GM19468 (cell line): Measurements from ENCODE around the gene FCF1.
"Not testable (repeated sequence)": the region's sequence is repeated elsewhere in the genome, so short reads cannot be mapped to it uniquely, and the experiment has no call there.

Experiments
- ATAC-seq: cut with Tn5 transposase; IDR thresholded peaks from one replicate; pipeline ENCODE4 v1.9.1; 2021; ENCODE audit warnings: mild to moderate bottlenecking, moderate library complexity, moderate number of reproducible peaks; ENCODE audit not compliant: unreplicated experiment; ENCODE audit errors: extremely low read depth

FCF1 gene

DNA sequence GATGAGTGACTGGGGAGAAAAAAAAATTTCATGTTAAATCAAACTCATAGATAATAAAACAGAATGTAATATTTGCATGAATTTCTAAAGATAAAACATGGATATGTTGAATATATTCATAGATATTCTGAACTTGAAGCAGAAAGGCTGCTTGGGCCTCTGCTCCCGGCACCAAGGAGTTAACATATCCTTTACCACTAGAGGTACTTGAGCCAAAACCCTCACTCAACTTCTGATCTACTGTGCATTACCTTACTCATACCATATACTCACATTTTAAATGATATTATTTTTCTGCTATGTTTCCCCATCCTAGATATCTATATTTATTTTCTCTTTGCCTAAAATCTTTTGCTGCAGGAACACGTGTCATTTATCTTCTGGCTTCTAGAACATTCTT is 15.0 kb upstream of the FCF1 start:
- ATAC-seq: no peak

DNA sequence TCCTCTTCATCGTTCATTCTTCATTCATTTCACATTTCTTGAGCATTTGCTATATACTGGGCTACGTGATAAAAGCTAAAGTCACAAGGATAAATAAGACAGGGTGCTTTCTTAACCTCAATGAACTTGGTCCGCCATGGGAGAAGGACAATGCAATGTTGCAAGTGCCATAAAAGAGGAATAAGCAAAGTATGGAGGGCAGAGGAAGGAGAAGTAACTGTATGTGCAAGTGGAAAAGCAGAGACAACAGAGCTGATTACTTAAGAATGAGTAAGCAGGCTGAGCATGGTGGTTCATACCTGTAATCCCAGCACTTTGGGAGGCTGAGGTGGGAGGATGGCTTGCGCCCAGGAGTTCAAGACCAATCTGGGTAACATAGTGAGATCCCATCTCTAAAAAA is 14.5 kb upstream of the FCF1 start:
- no peak for ATAC-seq

DNA sequence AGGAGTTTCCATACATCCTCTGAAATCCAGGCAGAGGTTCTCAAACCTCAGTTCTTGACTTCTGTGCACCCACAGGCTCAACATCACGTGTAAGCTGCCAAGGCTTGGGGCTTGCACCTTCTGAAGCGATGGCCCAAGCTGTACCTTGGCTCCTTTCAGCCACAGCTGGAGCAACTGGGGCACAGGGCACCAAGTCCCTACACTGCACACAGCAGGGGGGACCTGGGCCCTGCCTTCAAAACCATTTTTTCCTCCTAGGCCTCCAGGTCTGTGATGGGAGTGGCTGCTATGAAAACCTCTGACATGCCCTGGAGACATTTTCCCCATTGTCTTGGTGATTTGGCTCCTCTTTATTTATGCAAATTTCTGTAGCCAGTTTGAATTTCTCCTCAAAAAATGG is 10.7 kb upstream of the FCF1 start:
- no peak for ATAC-seq

DNA sequence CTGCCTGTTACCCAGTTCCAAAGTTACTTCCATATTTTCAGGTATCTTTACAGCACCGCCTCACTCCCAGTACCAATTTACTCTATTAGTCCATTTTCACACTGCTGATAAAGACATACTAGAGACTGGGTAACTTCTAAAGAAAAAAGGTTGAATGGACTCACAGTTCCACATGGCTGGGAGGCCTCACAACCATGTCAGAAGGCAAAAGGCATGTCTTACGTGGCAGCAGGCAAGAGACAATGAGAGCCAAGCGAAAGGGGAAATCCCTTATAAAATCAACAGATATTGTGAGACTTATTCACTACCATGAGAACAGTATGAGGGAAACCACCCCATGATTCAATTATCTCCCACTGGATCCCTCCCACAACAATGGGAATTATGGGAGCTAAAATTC is 9.9 kb upstream of the FCF1 start:
- no peak for ATAC-seq

DNA sequence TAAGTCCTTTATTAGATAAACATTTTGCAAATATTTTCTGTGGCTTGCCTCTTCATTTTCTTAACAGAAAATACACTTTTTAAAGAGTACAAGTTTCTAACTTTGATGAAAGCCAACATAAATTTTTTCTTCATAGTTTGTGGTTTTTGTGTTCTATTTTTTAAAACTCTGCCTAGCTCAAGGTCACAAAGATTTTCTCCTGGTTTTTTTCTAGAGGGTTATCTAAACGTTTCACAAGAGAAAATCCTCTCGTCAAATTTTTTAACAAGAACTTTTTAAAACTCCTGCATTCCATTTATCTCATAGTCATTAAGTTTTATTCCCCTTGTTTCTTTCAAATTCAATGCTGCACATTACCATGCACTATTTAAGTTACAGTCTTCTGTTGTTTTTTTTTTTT is 8.3 kb upstream of the FCF1 start:
- no peak for ATAC-seq

DNA sequence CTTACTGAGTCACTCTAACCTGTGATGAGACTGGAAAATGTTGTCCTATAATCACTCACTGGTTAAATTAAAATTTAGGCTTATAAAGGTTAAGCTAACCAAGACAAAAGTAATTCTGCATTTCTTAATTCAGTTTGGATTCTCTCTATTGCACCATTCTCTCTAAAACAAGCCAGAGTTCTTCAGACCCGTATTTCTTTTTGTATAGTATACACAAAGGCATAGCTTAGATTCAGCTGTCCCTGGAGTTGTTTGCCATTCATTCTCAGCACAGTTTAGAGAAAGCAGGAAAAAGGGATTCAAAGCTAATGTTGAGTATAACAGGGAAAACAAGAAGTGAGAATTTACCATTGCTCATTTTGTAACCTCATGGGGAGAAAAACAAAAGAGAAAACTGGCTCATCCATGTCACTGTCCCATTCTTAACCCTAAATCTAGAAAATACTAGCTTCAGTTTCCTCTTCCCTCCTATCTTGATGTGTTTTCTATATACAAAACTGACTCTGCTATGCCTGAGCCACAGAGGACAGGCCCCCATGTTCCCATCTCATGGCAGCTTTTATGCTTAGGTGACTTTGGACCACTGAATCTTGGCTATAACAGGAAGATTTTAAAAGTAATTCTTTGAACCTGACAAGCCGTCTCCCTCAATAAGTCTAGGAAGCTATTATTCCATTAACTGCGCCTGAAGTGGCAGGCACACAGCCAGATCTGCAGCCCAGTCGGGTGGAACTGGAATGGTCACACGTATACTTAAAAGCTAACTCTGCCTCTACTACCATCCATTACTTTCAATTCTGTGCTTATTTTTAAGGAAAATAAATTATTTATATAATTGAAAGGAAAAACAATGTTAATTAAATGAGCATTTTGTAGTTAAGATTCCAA is 7.1 kb upstream of the FCF1 start:
- ATAC-seq: no peak

DNA sequence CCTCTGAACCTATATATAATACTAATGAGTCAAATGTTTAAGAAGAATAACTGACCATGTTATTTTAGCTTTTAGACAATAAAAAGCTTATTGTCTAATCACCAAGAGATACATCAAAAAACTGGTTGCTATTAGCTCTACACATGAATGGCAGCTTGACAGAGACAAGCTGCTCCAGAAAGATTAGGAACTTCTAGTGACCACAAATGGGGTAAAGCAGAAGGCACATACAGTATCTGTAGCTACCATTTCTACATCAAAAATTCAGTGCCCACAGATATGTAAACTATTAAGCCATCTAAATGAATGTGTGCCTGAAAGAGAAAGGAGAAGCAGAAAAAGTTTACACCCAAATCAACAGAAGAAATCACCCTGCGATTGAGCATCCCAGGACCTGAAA is 2.5 kb upstream of the FCF1 start:
- no peak for ATAC-seq

DNA sequence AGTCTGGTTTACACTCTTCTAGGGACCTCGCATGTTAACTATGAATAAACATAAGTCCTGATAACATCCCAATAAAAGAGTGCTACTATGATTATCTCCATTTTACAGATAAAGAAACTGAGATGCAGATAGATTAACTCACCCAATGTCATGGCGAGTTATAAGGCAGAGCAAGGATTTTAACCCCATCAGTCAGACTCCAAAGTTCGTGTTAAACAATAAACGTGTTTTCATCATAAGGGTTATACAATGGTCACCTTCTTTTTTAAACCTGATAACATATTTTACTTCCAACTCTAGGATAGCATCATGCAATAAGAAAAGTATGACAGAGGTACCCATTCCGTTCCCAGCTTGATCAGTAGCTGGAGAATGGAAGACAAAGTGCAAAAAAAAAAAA is 1.3 kb upstream of the FCF1 start:
- ATAC-seq: no peak

DNA sequence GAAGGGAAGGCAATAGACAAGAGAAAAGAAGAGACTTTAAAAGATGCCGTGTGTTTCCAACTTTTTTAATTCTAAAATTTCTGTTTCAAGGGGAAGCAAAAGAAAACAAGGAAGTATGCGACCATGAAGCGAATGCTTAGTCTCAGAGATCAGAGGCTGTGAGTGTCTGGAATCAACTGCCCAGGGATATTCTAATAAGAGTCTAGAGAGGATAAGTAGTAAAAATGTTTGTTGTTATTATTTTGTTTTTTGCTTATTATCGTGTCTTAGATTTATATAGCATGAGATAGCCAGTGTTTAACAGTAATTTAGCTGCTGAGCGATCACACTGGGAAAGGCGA is 421 bp downstream of the FCF1 start:
- ATAC-seq: no peak

DNA sequence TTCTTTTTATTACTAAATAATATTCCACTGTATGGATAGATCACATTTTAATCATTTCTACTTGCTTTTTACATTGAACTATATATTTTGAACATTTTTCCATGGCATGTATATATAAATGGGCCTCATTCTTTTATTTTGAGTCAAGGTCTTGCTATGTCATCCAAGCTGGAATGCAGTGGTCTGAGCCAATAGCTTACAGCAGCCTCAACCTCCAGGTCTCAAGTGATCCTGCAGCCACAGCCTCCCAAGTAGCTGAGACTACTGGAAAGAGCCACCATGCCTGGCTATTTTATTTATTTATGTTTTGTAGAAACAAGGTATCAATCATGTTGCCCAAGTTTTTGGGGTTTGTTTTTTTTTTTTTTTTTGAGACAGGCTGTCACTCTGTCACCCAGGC is 7.6 kb downstream of the FCF1 start:
- ATAC-seq: no peak

DNA sequence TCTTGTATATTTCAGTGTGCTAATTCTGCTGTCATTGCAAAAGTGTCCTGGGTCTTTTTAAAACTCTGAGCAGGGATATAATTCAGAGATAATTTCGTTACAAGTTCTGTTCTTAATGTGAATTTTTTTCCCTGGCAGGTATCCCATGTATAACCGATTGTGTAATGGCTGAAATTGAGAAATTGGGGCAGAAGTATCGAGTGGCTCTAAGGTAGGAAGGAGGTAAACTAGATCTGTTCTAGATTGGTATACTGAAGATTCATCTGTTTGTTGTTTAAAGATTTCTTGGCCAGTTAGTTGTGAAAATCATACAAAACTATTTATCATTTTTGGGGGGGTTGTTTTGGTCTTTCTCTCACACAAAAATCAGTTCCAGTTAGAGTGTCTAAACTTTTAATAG is 10.2 kb downstream of the FCF1 start:
- no peak for ATAC-seq

DNA sequence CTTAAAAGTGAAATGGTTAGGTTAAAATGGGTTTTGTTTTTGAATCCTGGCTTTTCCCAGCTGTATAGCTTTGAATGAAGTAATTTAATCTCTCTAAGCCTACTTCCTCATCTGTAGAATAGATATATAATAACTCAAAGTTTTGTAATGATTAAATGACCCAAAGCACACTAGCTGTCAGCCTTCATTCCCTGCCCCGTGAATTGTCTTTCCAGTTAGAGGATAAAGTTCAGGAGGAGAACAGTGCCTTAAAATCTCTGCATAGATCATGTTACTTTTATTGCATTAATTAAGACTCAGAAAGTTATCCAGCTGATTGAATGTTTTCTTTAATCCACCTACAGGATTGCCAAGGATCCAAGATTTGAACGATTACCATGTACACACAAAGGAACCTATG is 19.4 kb downstream of the FCF1 start:
- no peak for ATAC-seq

DNA sequence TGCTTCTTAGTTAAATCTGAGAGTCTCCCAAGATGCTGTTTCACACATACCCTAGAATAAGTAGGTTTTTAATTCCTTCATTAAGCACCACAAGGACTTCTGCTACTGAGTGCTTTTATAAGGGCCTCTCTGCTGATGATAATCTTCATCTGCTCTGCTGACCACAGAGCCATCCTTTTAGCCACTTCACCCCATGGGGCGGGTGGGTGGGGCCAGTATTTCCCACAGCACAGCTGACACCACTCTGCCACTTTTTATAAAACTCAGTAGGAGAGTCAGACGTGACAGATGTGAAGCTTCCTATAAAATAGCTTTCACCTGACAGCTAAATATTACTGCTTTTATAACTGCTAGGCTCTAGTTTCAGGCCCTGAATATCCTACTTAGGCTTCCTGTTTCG is 20.3 kb downstream of the FCF1 start:
- no peak for ATAC-seq

DNA sequence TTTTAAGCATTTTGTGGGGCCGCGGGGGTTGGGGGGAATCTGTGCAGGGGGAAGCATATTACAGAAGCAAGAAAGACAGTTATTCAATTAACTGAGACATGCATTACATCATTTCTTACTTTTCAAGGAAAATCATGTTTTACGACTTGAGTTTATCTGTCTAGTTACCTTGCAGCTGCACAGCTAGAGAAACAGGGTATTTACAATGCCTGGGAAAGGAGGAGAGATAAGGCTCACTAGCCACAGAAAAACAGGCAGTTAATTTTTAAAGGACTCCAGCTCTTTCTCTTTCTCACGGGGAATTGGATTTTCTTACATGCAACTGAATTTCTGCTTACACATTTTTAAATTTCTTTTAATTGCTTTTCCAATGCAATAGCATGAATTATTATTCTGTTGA is 22.2 kb downstream of the FCF1 start:
- ATAC-seq: no peak

DNA sequence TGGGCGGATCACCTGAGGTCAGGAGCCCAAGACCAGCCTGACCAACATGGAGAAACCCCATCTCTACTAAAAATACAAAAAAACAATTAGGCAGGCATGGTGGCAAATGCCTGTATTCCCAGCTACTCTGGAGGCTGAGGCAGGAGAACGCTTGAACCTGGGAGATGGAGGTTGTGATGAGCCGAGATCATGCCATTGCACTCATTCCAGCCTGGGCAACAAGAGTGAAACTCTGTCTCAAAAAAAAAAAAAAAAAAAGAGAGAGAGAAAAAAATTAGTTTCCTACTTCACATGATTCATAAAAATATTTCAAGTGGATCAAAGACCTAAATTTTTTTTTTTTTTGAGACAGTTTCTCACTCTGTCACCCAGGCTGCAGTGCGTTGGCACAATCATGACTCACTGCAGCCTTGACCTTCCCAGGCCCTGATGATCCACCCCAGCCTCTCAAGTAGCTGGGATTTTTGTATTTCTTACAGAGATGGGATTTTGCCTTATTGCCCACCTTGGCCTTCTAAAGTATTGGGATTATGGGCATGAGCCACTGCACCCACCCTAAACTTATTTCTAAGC is 24.9 kb downstream of the FCF1 start:
- no peak for ATAC-seq

DNA sequence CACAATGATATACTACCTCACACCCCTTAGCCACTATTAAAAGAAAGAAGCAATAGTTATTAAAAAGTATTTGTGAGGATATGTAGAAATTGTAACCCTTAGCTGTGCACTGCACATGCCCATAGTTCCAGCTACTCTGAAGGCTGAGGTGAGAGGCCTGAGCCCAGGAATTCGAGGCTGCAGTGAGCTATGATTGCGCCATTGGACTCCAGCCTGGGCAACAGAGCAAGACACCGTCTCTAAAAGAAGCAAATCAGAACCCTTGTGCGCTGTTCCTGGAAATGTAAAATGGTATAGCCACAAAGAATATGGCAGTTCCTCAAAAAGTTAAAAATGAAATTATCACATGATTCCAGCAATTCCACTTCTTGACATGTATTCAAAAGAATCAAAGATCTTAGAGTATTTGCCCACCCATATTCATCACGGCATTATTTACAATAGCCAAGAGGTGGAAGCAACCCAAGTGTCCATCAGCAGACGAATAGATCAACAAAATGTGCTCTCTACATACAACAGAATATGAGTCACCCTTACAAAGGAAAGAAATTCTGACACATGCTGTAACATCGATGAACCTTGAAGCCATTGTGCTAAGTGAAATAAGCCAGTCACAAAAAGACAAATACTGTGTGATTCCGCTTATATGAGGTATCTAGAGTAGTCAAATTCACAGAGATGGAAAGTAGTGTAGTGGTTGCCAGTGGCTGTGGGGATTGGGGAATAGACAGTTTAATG is 26.5 kb downstream of the FCF1 start:
- no peak for ATAC-seq

DNA sequence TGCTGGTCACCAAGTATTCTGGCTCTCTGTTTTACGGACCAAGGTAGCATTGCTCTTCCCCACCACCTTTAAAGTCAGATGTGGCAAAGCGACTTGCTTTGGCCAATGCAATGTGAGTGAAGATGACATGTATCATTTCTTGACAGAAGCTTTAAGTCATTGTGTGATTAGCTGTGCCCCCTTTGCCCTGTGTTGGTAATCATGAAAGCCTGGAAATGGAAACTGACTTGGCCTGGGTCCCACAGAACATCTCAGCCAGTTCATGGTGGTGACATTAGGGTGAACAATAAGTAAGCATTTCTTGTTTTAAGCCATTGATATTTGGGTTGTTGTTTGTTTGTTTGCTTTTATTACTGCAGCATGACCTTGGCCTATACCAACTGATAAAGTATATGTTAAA is 34.3 kb downstream of the FCF1 start:
- no peak for ATAC-seq

DNA sequence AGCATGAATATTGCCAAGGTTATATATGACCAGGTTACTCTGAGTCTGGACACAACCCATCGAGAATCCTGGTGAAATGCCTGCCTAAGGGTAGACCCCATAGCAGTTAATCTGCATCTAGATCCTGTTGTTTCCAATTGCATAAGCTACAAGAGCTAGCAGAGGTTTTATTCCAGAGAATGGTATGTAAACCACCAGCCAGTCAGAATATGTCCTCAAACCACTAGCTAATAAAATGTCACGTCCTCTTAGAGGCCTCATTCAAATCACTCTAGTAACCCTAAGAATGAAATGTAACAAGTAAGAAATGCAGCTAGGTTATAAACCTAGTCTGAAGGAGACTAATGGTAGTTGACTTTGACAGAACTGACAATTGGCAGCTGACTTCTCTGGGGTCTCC is 41.2 kb downstream of the FCF1 start:
- ATAC-seq: no peak

DNA sequence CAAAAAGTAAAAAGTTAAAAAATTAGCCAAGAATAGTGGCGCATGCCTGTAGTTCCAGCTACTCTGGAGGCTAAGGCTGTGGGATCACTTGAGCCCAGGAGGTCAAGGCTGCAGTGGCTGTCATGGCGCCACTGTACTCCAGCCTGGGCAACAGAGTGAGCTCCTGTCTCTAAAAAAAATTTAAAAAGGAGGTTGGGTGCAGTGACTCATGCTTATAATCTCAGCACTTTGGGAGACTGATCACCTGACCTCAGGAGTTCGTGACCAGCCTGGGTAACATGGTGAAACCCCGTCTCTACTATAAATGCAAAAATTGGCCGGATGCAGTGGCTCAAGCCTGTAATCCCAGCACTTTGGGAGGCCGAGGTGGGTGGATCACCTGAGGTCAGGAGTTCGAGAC is 42.0 kb downstream of the FCF1 start:
- no peak for ATAC-seq

DNA sequence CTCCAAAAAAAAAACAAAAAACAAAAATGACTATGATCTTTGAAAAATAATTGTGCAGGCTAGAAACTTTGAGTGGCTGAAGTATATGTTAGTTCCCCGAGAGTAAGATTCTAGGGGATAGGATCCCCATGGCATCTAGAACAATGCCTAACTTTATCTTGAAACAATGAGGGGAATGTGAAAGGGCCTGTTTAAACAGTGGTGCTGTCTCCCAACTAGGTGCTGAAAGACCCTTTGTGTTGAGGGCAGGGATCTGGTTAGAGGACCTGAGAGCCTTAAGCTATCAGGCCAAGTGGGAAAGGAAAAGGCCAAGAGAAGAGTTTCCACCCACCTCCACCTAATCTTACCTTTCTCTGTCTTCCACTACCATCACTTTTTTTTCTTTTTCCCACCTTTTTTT is 43.4 kb downstream of the FCF1 start:
- no peak for ATAC-seq

DNA sequence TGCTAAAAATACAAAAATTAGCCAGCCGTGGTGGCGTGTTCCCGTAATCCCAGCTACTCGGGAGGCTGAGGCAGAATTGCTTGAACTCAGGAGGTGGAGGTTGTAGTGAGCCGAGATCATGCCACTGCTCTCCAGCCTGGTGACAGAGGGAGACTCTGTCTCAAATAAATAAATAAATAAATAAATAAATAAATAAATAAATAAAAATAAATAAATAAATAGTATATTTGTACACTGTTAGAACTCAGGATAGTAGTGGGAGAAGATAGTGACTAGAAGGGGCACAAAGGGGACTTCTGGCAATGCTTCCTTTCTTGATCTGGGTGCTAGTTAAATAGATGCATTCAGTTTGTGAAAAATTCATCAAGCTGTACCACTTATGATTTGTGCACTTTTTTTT is 45.6 kb downstream of the FCF1 start:
- not testable (repeated sequence) for ATAC-seq
